Muscle of arm (tissue), 12 donors: ENCODE results near the gene TBC1D22A. TPM values are rescaled to one million over a fixed set of nuclear protein-coding genes. Genes with fewer than 3 reads are reported as not detected.

Experiments used
- DNase-seq: peaks from one replicate; pipeline ENCODE4 v3.0.0-alpha.2; 2013
- polyA plus RNA-seq, 12 donors: library from polyadenylated mRNA; unstranded; fragments of 120-200 nt; gene quantifications; one replicate each; pipeline ENCODE4 v1.2.1, GENCODE V29; 2013; ENCODE audit not compliant: insufficient read length in 12 of 12

Gene TBC1D22A
- polyA plus RNA-seq, 12 donors = 10.3 to 18.0 (median 13.1) TPM; not detected in 1

DNA sequence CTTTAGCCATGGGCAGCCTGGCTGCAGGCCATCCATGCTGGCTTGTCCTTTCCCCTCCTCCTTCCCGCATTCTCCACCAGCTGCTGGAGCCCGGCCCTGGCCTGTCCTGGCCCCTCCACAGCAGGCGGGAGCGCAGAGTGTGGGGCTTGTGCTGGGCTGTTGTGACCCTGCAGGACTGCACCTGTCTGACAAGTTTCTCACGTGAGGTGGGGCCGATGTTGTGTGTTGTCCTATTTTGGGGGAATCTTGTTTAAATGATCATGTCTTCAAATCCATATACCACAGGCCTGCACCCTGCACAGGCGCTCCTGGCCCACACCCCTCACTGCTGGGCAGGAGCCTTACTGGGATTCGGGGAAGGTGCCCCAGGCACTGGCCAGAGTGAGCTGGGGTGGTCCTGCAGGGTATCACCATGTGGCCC, 30.4 kb downstream of the TBC1D22A start:
- DNase-seq = no peak

DNA sequence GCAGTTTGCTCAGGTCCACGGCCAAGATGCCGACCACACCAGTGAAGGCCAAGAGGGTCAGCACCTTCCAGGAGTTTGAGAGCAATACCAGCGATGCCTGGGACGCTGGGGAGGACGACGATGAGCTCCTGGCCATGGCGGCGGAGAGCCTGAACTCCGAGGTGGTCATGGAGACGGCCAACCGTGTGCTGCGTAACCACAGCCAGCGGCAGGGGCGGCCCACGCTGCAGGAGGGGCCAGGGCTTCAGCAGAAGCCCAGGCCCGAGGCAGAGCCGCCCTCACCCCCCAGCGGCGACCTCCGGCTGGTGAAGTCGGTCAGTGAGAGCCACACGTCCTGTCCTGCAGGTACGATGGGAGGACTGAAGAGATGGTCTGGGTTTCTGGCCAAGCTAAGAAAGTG, 31.0 kb downstream of the TBC1D22A start:
- no peak for DNase-seq

DNA sequence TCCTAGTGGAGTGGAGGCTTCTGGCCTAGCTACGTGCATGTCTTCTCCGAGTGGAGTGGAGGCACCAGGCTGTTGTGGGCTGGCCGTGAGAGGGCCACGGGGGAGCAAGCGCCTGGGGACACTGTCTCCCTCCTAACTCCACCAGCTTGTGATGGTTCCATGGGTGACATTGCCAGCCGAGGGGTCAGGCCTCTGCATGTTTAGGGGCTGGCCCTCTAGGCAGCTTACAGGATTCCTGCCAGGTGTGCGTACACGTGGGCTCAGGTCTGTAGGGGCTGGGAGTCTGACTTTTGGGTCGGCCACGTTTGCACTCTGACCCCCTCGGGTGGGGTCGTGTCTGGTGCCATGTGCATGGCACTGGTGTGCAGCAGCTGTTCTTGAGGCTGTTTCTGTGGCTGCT, 31.6 kb downstream of the TBC1D22A start:
- DNase-seq = no peak

DNA sequence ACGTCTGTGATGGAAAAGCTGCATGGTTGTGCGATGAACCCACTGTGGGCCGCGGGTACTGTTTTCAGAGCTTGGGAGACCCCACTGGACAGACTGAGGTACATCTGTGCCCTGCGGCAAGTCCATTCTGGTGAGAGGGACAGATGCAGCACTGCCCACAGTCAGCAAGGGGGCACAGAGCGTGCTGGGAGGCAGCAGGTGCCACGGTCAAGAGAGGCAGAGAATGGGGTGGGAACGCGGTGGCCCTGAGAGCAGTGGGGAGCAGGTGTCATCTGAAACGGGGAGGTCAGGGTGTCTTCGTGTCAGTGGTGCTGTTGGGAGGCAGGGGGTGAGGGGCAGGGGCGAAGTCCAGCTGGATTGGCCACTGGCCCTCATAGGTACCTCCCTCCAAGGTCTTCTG, 32.0 kb downstream of the TBC1D22A start:
- no peak for DNase-seq

DNA sequence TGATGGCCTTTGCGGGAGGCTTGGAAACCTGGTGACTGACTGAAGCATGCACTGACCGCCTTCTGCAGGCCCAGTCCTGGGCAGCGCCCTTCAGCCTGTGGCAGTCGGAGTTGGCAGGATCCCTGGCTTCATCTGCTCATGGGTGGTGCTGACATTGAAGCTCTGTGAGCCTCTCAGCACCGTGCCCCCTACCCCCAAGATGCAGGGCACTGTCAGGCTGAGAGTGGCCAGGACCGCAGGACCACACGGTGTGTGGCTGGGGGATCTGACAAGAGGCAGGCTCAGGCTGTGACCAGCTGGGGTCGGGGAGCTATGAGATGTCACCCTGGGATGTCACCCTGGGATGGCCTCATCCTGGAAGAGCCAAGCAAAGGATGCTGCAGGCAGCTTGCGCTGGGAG, 32.7 kb downstream of the TBC1D22A start:
- DNase-seq = no peak

DNA sequence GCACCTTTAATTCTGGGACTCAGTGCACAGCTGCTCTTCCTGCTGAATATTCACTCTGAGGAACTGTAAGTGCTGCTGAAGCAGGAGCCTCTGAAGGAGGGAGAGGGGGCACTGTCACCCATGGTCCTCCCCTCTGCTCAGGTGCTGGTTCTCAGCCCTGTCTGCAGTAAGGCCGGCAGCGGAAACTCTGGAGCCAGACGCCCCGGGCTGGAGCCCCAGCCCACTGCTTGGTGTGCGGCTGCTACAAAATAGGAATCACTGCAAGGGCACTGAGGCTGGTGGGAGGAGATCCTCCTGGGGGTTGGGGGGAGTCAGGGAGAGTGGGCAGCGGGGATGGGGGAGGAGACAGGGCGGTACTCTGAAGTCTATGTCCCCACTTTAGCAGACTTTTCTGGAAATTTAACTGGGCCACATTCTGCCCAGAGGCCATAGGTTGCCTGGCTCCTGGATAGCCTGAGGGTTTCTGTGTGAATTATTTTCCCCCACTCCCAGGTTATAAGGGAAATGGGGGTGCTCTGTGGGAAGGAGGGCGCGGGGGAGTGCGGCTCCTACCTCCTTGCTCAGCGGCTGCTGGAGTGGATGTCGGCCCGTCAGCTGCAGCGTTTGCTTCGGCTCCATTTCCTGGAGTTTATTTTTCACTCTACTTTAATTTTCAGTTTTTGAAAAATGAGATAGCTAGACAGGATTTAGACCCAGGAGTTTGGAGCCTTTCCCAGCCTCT, 33.6 kb downstream of the TBC1D22A start:
- no peak for DNase-seq

DNA sequence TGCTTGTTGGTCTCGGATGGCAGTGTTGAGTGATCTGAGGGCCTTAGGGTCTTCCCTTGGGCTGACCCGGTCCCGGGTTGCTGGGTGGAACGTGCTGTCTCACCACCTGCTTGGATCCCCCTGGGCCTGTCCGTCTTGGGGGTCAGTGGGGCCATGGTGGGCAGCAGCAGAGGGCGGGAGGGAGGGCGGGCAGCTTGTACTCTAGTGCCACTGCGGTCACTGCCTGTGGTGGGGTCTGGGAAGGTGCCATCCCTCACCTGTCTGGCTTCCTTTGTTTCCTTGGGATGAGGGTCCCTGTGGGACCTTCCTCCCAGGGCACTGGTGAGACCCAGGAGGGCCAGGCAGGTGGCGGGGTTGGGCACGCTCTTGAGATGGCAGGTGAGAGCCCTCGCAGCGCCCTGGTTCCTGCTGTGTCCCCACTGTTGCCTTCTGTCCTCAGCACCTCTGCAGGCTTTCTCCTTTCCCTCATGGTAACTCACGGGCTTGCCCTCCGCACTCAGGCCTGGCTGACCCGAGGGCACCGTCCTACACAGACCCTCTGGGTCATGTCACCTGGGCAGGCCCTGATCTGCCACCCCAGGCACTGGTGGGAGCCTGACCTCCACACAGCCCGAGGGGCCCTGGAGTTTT, 34.2 kb downstream of the TBC1D22A start:
- DNase-seq = no peak

DNA sequence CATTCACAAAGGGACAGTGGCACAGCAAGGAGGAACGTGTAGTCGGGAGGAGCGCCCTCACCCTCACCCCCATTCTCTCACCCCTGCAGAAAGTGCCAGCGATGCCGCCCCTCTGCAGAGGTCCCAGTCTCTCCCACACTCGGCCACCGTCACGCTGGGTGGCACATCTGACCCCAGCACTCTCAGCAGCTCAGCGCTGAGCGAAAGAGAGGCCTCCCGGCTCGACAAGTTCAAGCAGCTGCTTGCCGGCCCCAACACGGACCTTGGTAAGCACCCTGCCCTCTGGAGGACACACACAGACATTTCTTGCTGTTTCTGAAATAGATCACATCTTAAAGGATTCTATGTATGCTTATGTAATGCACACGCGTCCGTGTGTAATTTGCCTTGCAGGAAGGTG, 34.9 kb downstream of the TBC1D22A start:
- DNase-seq = peak; percentile 25

DNA sequence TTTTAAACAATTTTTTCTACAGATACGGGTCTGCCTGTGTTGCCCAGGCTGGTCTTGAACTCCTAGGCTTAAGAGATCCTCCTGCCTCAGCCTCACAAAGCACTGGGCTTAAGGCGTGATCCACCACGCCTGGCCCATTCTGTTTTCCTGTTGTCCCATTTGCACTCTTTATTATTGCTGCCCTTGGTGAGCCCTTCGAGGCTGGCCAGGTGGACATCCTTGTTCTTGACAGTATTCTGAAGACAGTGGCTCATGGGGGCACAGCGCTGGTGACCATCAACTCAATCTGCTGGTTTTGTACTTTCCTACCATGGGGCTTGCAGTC, 35.6 kb downstream of the TBC1D22A start:
- DNase-seq = no peak

DNA sequence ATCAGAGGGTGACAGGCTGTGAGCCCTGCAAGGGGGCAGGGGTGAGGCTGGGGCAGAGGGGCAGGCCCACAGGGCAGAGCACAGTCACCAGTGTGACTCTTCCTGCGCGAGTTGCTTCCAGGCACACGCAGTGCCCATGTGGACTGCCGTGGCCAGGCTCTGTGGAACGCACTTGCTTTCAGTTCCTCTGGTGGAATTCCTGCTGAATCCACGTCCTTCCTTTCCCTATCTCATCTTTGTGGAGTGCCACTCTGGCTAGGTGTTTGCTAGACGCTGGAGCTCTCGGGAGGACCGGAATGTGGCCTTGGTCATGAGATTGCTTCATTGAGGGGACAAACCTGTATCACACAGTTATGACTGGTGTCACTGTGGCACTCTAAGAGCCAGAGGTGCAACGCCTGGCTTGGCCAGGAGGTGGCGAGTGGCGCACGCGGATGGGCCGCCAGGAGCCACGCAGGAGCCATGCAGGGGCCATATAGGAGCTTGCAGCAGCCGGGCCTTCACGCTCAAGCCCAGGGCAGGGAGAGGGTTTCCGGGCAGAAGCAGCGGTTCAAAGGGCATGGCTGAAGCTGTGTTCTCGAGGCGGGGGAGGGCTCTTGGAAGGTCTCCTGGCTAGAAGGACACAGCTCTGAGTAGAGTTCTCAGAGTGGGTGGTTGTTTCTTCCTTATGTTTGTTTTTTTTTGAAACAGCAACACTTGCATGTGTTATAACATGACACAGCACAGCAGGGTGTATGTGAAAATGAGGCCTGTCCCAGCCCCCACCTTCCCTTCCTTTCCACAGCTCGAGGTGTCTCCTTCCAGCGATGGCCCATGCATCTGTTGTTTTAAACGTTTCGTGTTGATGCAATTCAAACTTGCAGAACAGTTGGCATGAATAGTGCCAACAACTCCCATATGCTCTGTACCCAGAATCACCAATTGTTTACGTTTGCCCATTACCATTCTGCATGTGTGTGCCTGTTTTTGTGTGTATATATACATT, 36.2 kb downstream of the TBC1D22A start:
- peak; percentile 80 for DNase-seq

DNA sequence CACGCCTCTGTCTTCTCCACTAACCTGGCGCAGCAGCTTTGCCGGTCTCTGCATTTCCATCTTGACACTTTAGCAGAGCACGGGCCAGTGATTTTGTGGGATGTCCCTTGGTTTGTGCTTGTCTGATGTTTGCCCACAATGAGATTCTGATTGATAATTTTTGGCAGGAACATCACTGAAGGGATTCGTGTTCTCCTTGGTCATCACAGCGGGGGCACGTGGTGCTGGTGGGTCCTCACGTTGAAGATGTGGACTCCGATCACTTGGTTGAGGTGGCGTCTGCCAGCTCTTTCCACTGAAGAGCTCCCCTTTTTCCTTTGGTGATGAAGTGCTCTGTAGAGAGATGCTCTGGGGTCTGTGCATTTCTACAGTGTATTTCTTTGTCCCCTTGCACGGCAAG, 37.2 kb downstream of the TBC1D22A start:
- no peak for DNase-seq

DNA sequence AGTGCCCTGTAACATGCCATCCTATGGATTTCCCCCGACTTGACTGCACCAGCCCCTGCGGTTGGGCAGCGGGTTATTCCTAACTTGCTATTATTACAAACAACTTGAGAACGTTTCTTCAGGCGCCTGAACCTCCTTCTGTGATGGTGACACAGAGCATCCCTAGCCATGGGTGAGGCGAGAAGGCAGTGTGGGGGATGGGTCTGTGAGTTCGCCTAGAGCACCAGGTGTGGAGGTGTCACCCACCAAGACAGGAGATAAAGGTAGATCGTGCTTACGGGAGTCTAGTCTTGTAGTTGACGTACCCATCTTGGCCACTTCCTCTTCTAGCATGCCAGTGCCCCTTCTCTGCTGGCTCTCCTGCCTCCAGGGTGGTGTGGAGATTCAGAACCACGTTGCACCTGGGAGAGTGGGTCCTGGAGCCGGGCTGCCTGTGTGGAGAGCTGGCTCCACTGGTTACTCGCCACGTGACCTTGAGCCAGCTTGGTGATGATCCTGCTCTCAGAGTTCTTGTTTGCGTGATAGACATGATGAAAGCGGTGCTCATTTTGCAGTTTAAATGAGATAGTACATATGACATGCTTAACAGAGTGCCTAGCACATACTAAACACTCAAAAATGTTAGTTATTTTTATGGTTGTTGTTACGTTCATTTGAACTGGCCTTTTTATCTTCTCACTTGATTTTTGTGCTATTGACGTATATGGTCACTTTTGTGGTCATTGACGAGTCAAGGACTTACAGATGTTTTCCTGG, 37.8 kb downstream of the TBC1D22A start:
- DNase-seq = no peak

DNA sequence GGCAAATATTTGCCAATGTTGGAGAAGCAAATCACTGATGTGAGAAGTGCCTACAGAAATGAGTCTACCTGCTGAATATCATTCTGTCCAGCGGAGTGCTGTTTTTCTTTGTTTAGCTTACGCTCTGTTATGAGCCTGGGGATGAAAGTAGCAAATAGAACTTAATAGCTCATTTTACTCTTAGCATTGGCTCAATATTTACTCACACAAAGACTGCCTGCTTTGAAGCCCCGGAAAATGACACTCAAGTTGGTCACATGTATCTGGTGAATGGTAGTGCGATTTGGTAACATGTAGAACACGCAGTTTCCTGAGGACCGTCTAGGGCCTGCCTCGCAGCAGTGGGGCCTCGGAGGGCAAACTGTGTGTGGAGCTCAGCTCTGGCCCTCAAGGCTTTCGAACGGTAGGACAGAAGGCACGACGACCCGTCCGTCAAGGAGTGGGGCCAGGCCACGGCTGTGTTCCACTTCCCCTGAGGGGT, 38.9 kb downstream of the TBC1D22A start:
- DNase-seq = no peak

DNA sequence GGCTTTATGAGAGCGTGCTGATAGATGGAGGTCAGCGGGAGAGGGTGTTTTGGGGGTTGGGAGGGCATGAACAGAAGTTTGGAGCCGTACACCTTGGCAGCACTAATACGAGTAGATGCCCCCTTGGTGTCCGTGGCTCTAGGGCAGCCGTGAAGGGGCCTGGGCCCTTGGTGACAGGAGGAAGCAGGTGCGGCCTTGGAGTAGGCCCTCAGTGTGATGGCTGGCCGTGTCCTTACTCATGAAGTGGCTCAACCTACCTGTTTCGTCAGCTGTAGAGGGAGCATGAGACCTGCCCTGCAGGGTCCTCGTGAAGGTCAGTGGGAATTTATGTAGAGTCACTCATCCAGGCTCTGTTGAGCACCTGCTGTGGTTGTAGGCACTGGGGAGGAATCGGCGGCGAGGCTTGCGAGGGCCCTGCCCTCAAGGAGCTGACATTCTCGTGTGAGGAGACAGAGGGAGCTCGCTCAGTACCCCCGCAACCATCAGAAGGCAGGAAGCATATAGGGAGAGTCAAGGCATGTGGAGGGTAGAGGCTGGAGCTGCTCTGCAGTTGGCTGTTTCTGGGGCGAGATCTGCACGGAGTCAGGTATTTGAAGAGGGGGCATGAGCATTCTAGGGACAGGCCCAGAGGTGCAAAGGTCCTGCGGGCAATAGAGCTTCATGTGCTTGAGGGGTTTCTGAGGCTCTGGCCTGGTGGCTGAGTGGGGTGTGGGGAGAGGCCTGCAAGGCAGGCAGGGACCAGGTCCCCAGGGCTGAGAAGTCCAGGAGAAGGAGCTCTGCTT, 39.6 kb downstream of the TBC1D22A start:
- DNase-seq = no peak

DNA sequence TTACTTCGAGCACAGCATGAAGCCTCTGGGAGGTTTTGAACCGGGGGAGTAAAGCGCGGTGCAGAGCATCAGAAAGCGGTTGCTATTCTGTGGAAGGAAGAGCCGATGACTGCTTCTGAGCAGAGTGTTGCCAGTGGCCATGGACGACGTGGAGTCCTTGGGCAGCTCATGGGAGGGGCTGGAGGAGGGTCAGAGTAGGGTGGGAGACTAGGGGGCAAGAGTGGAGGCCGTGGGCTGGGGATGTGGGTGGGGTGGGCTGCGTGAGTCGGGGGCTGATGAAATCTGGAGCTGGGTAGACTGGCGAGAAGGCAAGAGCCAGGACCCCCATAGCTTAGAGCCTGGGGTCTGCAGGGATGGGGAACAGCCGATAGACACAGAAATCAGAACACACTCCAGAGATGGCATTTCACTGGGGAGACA, 40.2 kb downstream of the TBC1D22A start:
- no peak for DNase-seq

DNA sequence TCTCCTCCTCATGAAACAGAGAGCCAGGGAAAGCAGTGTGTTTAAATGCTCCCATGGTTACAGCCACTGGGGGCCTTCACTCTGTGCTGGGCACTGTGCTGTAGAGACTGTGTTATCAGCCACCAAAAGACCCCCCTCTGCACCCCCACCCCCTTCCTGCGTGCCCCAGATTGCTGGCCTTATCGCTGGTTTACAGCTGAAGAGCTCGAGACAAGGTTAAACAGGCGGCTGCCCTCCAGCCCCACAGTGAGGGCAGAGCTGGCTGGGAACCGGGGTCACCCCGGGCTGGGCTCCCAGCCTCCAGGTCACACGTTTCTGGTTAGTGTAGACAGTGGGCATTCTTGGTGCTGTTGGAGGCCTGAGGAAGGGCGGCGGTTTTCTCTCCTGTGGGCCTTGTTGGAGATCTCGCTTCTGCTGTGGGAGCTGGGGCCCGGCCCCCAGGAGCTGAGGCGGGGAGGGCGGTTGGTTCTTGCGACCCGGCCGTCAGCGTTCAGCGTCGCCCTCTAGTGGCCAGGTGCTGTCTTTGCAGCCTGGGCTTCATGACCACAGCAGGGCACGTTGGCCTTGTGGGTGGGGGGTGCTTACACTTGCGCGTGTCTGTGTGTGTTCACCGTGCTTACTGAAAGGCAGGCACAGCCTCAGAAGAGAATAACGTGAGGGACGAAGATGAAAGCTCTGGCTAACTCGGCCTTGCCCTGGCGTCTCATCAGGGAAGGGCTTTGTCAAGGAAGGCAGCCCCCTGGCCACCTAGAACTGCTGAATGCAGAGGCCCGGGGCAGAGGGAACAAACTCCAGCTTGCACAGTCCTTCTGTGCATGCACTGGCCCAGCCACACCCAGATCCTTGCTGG, 40.8 kb downstream of the TBC1D22A start:
- no peak for DNase-seq

DNA sequence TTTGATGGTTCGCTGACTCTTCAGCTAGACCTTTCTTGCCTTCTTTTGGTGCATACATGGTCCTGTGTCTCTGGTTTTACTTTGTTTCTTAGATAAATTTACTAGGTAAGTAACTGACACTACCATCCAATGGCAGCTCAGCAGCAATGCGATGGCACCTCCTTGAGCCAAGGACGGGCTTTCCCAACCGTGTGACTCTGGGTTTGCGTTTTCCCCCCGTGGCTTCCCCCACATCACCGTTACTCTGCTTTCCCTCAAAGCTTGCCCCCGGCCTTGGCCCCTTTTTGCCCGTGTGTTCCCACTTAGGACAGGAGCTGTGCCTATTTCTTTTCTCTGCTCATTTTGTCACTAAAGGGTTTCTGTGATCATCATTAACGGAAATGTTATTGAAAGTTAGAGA, 41.5 kb downstream of the TBC1D22A start:
- DNase-seq = no peak

DNA sequence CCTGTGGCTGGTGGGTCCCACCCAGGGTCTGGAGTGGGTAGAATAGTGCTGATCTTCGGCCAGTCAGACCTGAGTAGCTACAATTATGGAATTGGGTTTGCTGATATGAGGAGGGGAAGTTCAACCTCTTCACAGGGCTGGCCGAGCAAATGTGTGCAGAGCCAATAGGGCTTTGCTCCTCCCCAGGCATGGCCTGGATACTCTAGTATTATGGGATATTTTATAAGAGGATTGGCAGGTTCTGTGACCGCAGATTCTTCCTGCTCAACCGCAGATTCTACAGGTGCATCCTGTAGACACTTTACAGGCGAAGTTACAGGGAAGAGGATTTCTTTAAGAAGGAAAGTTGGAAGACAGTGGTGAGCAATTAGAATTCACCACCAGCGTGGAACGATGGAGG, 44.3 kb downstream of the TBC1D22A start:
- DNase-seq = no peak

DNA sequence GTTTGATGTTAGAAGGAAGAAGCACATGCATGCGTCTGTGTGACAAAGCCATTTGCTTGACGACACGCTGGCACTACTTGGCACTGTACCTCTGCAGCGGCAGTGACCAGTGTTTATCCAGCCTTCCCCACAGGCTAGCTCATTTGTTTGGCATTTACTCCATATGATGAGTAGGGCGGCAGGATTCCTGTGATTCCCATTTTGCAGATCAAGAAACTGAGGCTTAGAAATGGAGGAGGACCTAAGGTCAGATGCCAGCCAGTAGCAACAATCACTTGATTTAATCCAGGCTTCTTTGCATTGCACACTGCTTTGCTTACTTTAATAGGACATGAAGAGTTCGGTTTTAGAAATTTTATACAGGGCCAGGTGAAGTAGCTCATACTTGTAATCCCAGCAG, 45.0 kb downstream of the TBC1D22A start:
- DNase-seq = no peak
